HAP-1 (cell line): ENCODE results near the gene MMP1.
A peak's percentile ranks its signal among the peaks of the same experiment; 100 is the strongest.

Experiments used
- DNase-seq, 2 experiments: peaks; one replicate each; pipeline ENCODE4 v3.0.0-alpha.2; 2016 to 2020; ENCODE audit warnings: low spot score in 2 of 2
- H3K27me3 ChIP-seq: fragments of 250-450 bp; sonication (Bioruptor Pico); 2 replicates; pipeline ENCODE4 v1.5.1; 2020; ENCODE audit warnings: low read depth, mild to moderate bottlenecking, moderate library complexity
- H3K36me3 ChIP-seq: fragments of 250-450 bp; sonication (Bioruptor Pico); replicated peaks from 2 replicates; pipeline ENCODE4 v1.5.1; 2020; ENCODE audit warnings: mild to moderate bottlenecking
- H3K4me1 ChIP-seq: fragments of 250-450 bp; sonication (Bioruptor Pico); 2 replicates; pipeline ENCODE4 v1.5.1; 2020; ENCODE audit warnings: mild to moderate bottlenecking
- H3K4me3 ChIP-seq: fragments of 250-450 bp; sonication (Bioruptor Pico); 2 replicates; pipeline ENCODE4 v1.5.1; 2020; ENCODE audit warnings: mild to moderate bottlenecking, moderate library complexity
- H3K9me3 ChIP-seq: fragments of 250-450 bp; sonication (Bioruptor Pico); 2 replicates; pipeline ENCODE4 v1.5.1; 2020; ENCODE audit warnings: mild to moderate bottlenecking, moderate library complexity
- in situ Hi-C: fragments of 300-500 bp; cut with MboI; formaldehyde crosslinking; loops from 3 replicates; pipeline ENCODE4 v1.14.3; 2020; ENCODE audit warnings: low sequenced_read_pairs, inconsistent platforms, mixed read lengths

MMP1 gene

GRCh38 chr11:102798012-102798746 lies at the start of gene MMP1:
TSS of gene MMP1 (minus strand) at chr11:102798160. CDS start at chr11:102798092, 68 bp downstream.
- H3K27me3 ChIP-seq = peaks cover 4% of the 10 kb centered on the region; the same call in 1 of the 2 replicates
- in situ Hi-C loops = no loop called here
- DNase-seq = no peak
- no peaks in the 10 kb centered on the region for H3K9me3 ChIP-seq
- no peak within 1 kb of the TSS for H3K4me3 ChIP-seq
- H3K4me1 ChIP-seq = no peaks in the 10 kb centered on the region
- no peaks in the 10 kb centered on the region for H3K36me3 ChIP-seq

GRCh38 chr11:102846292-102846691 lies 48.3 kb upstream of the MMP1 start:
- in situ Hi-C loops = no loop called here
- H3K4me3 ChIP-seq = no peak overlapping the region
- H3K27me3 ChIP-seq = peaks cover 2% of the 10 kb centered on the region; the same call in 1 of the 2 replicates
- no peak for DNase-seq
- H3K4me1 ChIP-seq = no peaks in the 10 kb centered on the region
- no peaks in the 10 kb centered on the region for H3K36me3 ChIP-seq
- no peaks in the 10 kb centered on the region for H3K9me3 ChIP-seq

GRCh38 chr11:102843489-102843888 lies 45.5 kb upstream of the MMP1 start, which contains the start of gene MMP3:
TSS of gene MMP3 (minus strand) at chr11:102843609. CDS start at chr11:102843546, 63 bp downstream.
- H3K4me3 ChIP-seq = no peak within 1 kb of the TSS
- H3K9me3 ChIP-seq = no peaks in the 10 kb centered on the region
- in situ Hi-C loops = no loop called here
- no peaks in the 10 kb centered on the region for H3K36me3 ChIP-seq
- no peak for DNase-seq
- H3K4me1 ChIP-seq = no peaks in the 10 kb centered on the region
- peaks cover 5% of the 10 kb centered on the region for H3K27me3 ChIP-seq

GRCh38 chr11:102842930-102843329 lies 45.0 kb upstream of the MMP1 start:
- DNase-seq = no peak
- Histone ChIP-seq H3K9me3 (no peaks in the 10 kb centered on the region), H3K4me3 (no peak overlapping the region), H3K36me3 (no peaks in the 10 kb centered on the region), H3K27me3 (peaks cover 5% of the 10 kb centered on the region), H3K4me1 (no peaks in the 10 kb centered on the region)
- in situ Hi-C loops = no loop called here

- Histone ChIP-seq H3K36me3 (no peaks in the 10 kb centered on the region), H3K4me1 (no peaks in the 10 kb centered on the region), H3K27me3 (peaks cover 10% of the 10 kb centered on the region), H3K9me3 (no peaks in the 10 kb centered on the region), H3K4me3 (no peak overlapping the region)
- in situ Hi-C loops = no loop called here
- DNase-seq = no peak
Measured at GRCh38 chr11:102840018-102840417, 42.1 kb upstream of the MMP1 start.

- no peaks in the 10 kb centered on the region for H3K9me3 ChIP-seq
Measured at GRCh38 chr11:102837646-102838045, 39.7 kb upstream of the MMP1 start.

GRCh38 chr11:102837156-102837555 lies 39.2 kb upstream of the MMP1 start:
- Histone ChIP-seq H3K4me1 (no peaks in the 10 kb centered on the region), H3K4me3 (no peak overlapping the region), H3K27me3 (peaks cover 8% of the 10 kb centered on the region), H3K9me3 (no peaks in the 10 kb centered on the region), H3K36me3 (no peaks in the 10 kb centered on the region)
- in situ Hi-C loops = no loop called here
- DNase-seq = no peak

More at GRCh38 chr11:102837646-102838045, 39.7 kb upstream of the MMP1 start:
- Histone ChIP-seq H3K36me3 (no peaks in the 10 kb centered on the region), H3K4me1 (no peaks in the 10 kb centered on the region), H3K4me3 (no peak overlapping the region), H3K27me3 (peaks cover 8% of the 10 kb centered on the region)
- no peak for DNase-seq
- in situ Hi-C loops = no loop called here

- in situ Hi-C loops = no loop called here
- no peak for DNase-seq
- H3K4me1 ChIP-seq = no peaks in the 10 kb centered on the region
- no peak overlapping the region for H3K4me3 ChIP-seq
- no peaks in the 10 kb centered on the region for H3K36me3 ChIP-seq
- peaks cover 8% of the 10 kb centered on the region; the same call in 1 of the 2 replicates for H3K27me3 ChIP-seq
- no peaks in the 10 kb centered on the region for H3K9me3 ChIP-seq
Measured at GRCh38 chr11:102836290-102836875, 38.4 kb upstream of the MMP1 start.

GRCh38 chr11:102833731-102834130 lies 35.8 kb upstream of the MMP1 start:
- Histone ChIP-seq H3K4me1 (no peaks in the 10 kb centered on the region), H3K4me3 (no peak overlapping the region), H3K27me3 (0 out of 2 replicates have a peak, but pooled peaks cover 11% of the 10 kb centered on the region), H3K9me3 (no peaks in the 10 kb centered on the region), H3K36me3 (no peaks in the 10 kb centered on the region)
- no peak for DNase-seq
- in situ Hi-C loops = no loop called here

GRCh38 chr11:102832612-102833011 lies 34.7 kb upstream of the MMP1 start:
- no peak for DNase-seq
- Histone ChIP-seq H3K4me1 (no peaks in the 10 kb centered on the region), H3K9me3 (no peaks in the 10 kb centered on the region), H3K27me3 (0 out of 2 replicates have a peak, but pooled peaks cover 11% of the 10 kb centered on the region), H3K36me3 (no peaks in the 10 kb centered on the region), H3K4me3 (no peak overlapping the region)
- in situ Hi-C loops = no loop called here

GRCh38 chr11:102831489-102832440 lies 33.8 kb upstream of the MMP1 start:
- H3K4me3 ChIP-seq = no peak overlapping the region
- H3K9me3 ChIP-seq = no peaks in the 10 kb centered on the region
- in situ Hi-C loops = no loop called here
- H3K36me3 ChIP-seq = no peaks in the 10 kb centered on the region
- H3K27me3 ChIP-seq = 0 out of 2 replicates have a peak, but pooled peaks cover 6% of the 10 kb centered on the region
- DNase-seq = peak in 1 of 2 experiments; percentile 57
- no peaks in the 10 kb centered on the region for H3K4me1 ChIP-seq

- in situ Hi-C loops = no loop called here
- Histone ChIP-seq H3K9me3 (no peaks in the 10 kb centered on the region), H3K27me3 (0 out of 2 replicates have a peak, but pooled peaks cover 6% of the 10 kb centered on the region), H3K4me3 (no peak overlapping the region), H3K36me3 (no peaks in the 10 kb centered on the region), H3K4me1 (no peaks in the 10 kb centered on the region)
- no peak for DNase-seq
Measured at GRCh38 chr11:102831128-102831488, 33.1 kb upstream of the MMP1 start.

- Histone ChIP-seq H3K36me3 (no peaks in the 10 kb centered on the region), H3K4me3 (no peak overlapping the region), H3K4me1 (no peaks in the 10 kb centered on the region), H3K27me3 (0 out of 2 replicates have a peak, but pooled peaks cover 6% of the 10 kb centered on the region), H3K9me3 (no peaks in the 10 kb centered on the region)
- DNase-seq = no peak
- in situ Hi-C loops = no loop called here
Measured at GRCh38 chr11:102830001-102830727, 32.2 kb upstream of the MMP1 start.
